ENCODE measurements around the gene ST6GALNAC3.

ST6GALNAC3 gene

DNA sequence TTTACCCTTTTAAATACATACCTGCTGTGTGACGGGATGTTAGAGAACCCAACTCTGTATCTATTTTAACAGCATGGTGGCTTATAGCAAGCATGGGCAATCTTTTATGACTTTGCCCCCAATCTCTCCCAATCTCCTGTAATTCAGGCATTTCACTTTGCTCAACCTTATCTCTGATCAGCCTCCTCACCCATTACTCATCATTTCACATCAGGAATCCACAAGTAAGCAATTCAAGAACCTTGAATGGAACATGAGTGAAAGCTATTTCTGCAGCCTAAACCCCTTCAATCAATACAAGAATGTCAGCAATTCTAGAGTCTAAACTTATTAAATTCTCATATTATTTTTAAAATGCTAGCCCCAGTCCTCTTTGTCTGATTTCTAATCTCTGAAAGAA lies 199.8 kb downstream of the ST6GALNAC3 start:
- H3K27ac ChIP-seq (ENCODE audit: low read length), result no peak overlapping the region
- no peak overlapping the region for H3K4me2 ChIP-seq (ENCODE audit: low read depth, low read length)
- no peak for TF ChIP-seq EZH2phosphoT487 (IDR thresholded peaks at IDR 0.05; ENCODE audit: low read length)
- TF ChIP-seq, protein P1, sequence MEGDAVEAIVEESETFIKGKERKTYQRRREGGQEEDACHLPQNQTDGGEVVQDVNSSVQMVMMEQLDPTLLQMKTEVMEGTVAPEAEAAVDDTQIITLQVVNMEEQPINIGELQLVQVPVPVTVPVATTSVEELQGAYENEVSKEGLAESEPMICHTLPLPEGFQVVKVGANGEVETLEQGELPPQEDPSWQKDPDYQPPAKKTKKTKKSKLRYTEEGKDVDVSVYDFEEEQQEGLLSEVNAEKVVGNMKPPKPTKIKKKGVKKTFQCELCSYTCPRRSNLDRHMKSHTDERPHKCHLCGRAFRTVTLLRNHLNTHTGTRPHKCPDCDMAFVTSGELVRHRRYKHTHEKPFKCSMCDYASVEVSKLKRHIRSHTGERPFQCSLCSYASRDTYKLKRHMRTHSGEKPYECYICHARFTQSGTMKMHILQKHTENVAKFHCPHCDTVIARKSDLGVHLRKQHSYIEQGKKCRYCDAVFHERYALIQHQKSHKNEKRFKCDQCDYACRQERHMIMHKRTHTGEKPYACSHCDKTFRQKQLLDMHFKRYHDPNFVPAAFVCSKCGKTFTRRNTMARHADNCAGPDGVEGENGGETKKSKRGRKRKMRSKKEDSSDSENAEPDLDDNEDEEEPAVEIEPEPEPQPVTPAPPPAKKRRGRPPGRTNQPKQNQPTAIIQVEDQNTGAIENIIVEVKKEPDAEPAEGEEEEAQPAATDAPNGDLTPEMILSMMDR (IDR thresholded peaks at IDR 0.05; ENCODE audit: low read length), result no peak
- TF ChIP-seq EZH2 (optimal IDR thresholded peaks at IDR 0.05; ENCODE audit: low read depth, low read length), result no peak
- H3K4me1 ChIP-seq (ENCODE audit: low read length), result peaks cover 12% of the 10 kb centered on the region
- H3K79me2 ChIP-seq (ENCODE audit: low read length), result no peaks in the 10 kb centered on the region
- no peaks in the 10 kb centered on the region for H3K9me3 ChIP-seq (replicated peaks; ENCODE audit: insufficient read depth, low read length)
- H3K9ac ChIP-seq (ENCODE audit: low read length), result no peak overlapping the region
- no peaks in the 10 kb centered on the region for H3K27me3 ChIP-seq (replicated peaks; ENCODE audit: insufficient read depth, low read length)
- peaks cover 13% of the 10 kb centered on the region; the same call in 1 of the 2 replicates for H3F3A ChIP-seq (ENCODE audit: insufficient read depth, low read length)
- H2AFZ ChIP-seq (ENCODE audit: low read length), result no peak overlapping the region
- H3K36me3 ChIP-seq (replicated peaks; ENCODE audit: insufficient read depth, low read length), result no peaks in the 10 kb centered on the region
- H4K20me1 ChIP-seq (ENCODE audit: insufficient read depth, low read length), result no peaks in the 10 kb centered on the region
- DNase-seq, result no peak
- H3K4me3 ChIP-seq (ENCODE audit: low read length), result no peak overlapping the region
- no peaks in the 10 kb centered on the region for H3K9me2 ChIP-seq (replicated peaks; ENCODE audit: insufficient read depth, low read length)

DNA sequence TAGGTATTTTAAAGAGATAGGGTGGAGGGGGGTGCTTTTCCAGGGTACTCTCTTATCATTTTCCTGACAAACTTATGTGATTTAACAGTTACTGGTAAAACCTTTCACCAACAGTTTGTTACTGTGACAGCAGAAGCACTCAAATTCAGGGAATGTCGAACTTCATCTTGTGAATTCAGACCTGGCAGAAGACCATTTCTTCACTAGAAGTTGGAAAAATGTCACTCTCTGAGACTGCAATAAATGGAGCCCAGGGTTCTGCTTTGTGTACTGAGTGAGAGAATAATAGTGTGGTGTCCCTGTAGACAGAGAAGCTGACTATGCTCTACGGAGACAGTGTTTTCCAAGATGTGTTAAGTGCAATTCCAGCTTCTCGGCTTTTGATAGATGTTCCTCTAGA lies 200.2 kb downstream of the ST6GALNAC3 start:
- Histone ChIP-seq H2AFZ (ENCODE audit: low read length) (no peak overlapping the region), H3K9ac (ENCODE audit: low read length) (no peak overlapping the region), H3K9me3 (replicated peaks; ENCODE audit: insufficient read depth, low read length) (no peaks in the 10 kb centered on the region), H3K4me1 (ENCODE audit: low read length) (peaks cover 7% of the 10 kb centered on the region), H3K27ac (ENCODE audit: low read length) (no peak overlapping the region), H4K20me1 (ENCODE audit: insufficient read depth, low read length) (no peaks in the 10 kb centered on the region), H3F3A (ENCODE audit: insufficient read depth, low read length) (peaks cover 9% of the 10 kb centered on the region; the same call in 1 of the 2 replicates), H3K27me3 (replicated peaks; ENCODE audit: insufficient read depth, low read length) (no peaks in the 10 kb centered on the region), H3K36me3 (replicated peaks; ENCODE audit: insufficient read depth, low read length) (no peaks in the 10 kb centered on the region), H3K9me2 (replicated peaks; ENCODE audit: insufficient read depth, low read length) (no peaks in the 10 kb centered on the region), H3K79me2 (ENCODE audit: low read length) (no peaks in the 10 kb centered on the region), H3K4me3 (ENCODE audit: low read length) (no peak overlapping the region), H3K4me2 (ENCODE audit: low read depth, low read length) (no peak overlapping the region)
- no peak for TF ChIP-seq EZH2 (optimal IDR thresholded peaks at IDR 0.05; ENCODE audit: low read depth, low read length)
- no peak for TF ChIP-seq EZH2phosphoT487 (IDR thresholded peaks at IDR 0.05; ENCODE audit: low read length)
- TF ChIP-seq, protein P1 (IDR thresholded peaks at IDR 0.05; ENCODE audit: low read length), result no peak
- no peak for DNase-seq

DNA sequence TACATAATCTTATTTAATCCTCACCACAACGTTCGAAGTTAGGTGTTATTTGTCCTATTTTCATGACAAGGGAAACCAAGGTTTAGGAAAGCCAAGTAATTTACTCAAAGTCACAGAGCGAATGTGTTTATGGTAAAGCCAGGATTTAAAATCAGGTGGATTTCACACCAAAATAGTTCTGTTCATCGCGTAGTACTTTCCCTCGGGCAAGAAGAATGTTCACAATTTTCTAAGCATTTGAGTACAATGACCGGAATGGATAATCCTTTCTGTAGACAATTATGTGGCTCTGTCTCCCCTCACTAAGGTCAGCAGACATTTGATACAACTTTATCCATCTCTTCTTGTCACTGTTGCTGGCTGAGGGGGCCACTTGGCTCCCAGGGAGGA lies 204.2 kb downstream of the ST6GALNAC3 start:
- no peak overlapping the region for H3K4me2 ChIP-seq (ENCODE audit: low read depth, low read length)

More for the DNA sequence above, 204.2 kb downstream of the ST6GALNAC3 start:
- Histone ChIP-seq H3K9ac (ENCODE audit: low read length) (no peak overlapping the region), H3K4me3 (ENCODE audit: low read length) (no peak overlapping the region), H3K27ac (ENCODE audit: low read length) (no peak overlapping the region), H3F3A (ENCODE audit: insufficient read depth, low read length) (no peaks in the 10 kb centered on the region), H3K27me3 (replicated peaks; ENCODE audit: insufficient read depth, low read length) (no peaks in the 10 kb centered on the region), H3K9me3 (replicated peaks; ENCODE audit: insufficient read depth, low read length) (no peaks in the 10 kb centered on the region), H2AFZ (ENCODE audit: low read length) (no peak overlapping the region), H3K9me2 (replicated peaks; ENCODE audit: insufficient read depth, low read length) (no peaks in the 10 kb centered on the region), H3K79me2 (ENCODE audit: low read length) (no peaks in the 10 kb centered on the region), H3K4me1 (ENCODE audit: low read length) (no peaks in the 10 kb centered on the region), H4K20me1 (ENCODE audit: insufficient read depth, low read length) (no peaks in the 10 kb centered on the region), H3K36me3 (replicated peaks; ENCODE audit: insufficient read depth, low read length) (no peaks in the 10 kb centered on the region)
- TF ChIP-seq, protein P1 (IDR thresholded peaks at IDR 0.05; ENCODE audit: low read length), result no peak
- TF ChIP-seq EZH2phosphoT487 (IDR thresholded peaks at IDR 0.05; ENCODE audit: low read length) (no peak), EZH2 (optimal IDR thresholded peaks at IDR 0.05; ENCODE audit: low read depth, low read length) (no peak)
- no peak for DNase-seq

All from MM.1S (cell line).